ENCODE results near the gene CSTF3.

DNA sequence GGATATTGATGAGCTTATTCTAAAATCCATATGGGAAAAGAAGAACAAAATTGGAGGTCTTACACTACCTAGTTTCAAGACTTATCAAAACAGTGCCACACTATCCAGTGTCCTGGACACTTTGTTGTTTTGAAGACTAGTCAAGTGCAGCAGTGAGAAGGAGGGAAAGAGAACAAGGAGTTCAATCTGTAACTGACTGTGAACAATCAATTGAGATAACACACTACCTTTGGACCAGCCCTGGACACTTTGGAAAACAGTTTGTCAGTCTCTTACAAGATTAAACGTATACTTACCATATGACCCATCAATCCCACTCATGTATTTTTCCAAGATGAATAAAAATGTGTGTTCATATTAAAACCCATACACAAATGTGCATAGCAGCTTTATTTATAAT is 10.0 kb upstream of the CSTF3 start:
- TF ChIP-seq POLR2AphosphoS5 (IDR thresholded peaks at IDR 0.05; ENCODE audit: low read depth, low read length) (no peak), POLR2A (IDR thresholded peaks at IDR 0.05; ENCODE audit: low read depth, low read length) (no peak), TAF1 (IDR thresholded peaks at IDR 0.05; ENCODE audit: low read depth, low read length) (no peak), PAX5 (IDR thresholded peaks at IDR 0.05; ENCODE audit: insufficient read depth, low read length, severe bottlenecking) (no peak), SPI1 (IDR thresholded peaks at IDR 0.05; ENCODE audit: low read depth, low read length) (no peak)
